ENCODE measurements around the gene PXDN.

DNA sequence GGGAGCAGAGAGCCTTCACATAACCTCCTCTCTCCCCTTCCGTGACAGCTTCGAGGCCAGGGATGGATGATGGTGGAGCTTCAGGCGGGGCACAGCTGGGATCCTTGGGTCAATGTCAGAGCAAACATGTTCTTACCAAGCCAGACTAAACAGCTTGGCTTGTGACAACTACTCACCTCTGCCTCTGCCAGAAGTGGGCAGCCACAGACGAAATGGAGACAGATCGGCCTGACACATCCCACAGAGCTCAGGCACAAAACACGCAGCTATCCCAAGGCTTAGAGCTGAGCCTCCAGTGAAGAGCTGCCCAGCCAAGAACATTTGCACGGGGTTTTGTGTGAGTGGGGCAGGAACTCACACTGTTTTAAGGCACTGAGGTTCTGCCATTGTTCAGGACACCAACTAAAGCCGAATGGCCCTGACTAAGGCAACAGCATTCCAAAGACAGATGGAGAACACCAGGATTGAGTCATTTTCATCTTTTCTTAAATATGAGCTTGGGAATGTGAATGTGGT lies 12.8 kb downstream of the PXDN start:
- TF ChIP-seq, protein P1, sequence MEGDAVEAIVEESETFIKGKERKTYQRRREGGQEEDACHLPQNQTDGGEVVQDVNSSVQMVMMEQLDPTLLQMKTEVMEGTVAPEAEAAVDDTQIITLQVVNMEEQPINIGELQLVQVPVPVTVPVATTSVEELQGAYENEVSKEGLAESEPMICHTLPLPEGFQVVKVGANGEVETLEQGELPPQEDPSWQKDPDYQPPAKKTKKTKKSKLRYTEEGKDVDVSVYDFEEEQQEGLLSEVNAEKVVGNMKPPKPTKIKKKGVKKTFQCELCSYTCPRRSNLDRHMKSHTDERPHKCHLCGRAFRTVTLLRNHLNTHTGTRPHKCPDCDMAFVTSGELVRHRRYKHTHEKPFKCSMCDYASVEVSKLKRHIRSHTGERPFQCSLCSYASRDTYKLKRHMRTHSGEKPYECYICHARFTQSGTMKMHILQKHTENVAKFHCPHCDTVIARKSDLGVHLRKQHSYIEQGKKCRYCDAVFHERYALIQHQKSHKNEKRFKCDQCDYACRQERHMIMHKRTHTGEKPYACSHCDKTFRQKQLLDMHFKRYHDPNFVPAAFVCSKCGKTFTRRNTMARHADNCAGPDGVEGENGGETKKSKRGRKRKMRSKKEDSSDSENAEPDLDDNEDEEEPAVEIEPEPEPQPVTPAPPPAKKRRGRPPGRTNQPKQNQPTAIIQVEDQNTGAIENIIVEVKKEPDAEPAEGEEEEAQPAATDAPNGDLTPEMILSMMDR (conservative IDR thresholded peaks at IDR 0.05; ENCODE audit: low read depth, low read length), result no peak
- TF ChIP-seq POLR2A (IDR thresholded peaks at IDR 0.05; ENCODE audit: low read depth, low read length) (peak; percentile 56), MAFK (IDR thresholded peaks at IDR 0.05; ENCODE audit: low read depth, low read length) (no peak), MAZ (IDR thresholded peaks at IDR 0.05; ENCODE audit: borderline replicate concordance, low read depth, low read length) (peak; percentile 39; the same call in 1 of the 2 replicates), FOS (IDR thresholded peaks at IDR 0.05; ENCODE audit: low read depth, low read length) (peak; percentile 67), NFE2L2 (IDR thresholded peaks at IDR 0.05; ENCODE audit: low read depth, low read length) (no peak), RFX5 (IDR thresholded peaks at IDR 0.05; ENCODE audit: low read depth, low read length) (no peak), CHD1 (IDR thresholded peaks at IDR 0.05; ENCODE audit: low read depth, low read length) (peak; percentile 67; the same call in 1 of the 2 replicates), MXI1 (IDR thresholded peaks at IDR 0.05; ENCODE audit: borderline replicate concordance, low read depth, low read length) (no peak), RCOR1 (IDR thresholded peaks at IDR 0.05; ENCODE audit: insufficient replicate concordance, low read length) (no peak), RAD21 (IDR thresholded peaks at IDR 0.05; ENCODE audit: low read length) (no peak)
- TF ChIP-seq, protein P2, sequence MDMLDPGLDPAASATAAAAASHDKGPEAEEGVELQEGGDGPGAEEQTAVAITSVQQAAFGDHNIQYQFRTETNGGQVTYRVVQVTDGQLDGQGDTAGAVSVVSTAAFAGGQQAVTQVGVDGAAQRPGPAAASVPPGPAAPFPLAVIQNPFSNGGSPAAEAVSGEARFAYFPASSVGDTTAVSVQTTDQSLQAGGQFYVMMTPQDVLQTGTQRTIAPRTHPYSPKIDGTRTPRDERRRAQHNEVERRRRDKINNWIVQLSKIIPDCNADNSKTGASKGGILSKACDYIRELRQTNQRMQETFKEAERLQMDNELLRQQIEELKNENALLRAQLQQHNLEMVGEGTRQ (IDR thresholded peaks at IDR 0.05; ENCODE audit: low read depth, low read length), result no peak
